HG03280 (cell line): ENCODE data around the gene WDR77.
A peak's percentile ranks its signal among the peaks of the same experiment; 100 is the strongest.

Source experiments
- ATAC-seq: cut with Tn5 transposase; IDR thresholded peaks from one replicate; pipeline ENCODE4 v1.9.1; 2021; ENCODE audit warnings: mild to moderate bottlenecking, moderate library complexity; ENCODE audit not compliant: unreplicated experiment

WDR77 gene

GRCh38 chr1:111470596-111470995 lies 21.5 kb upstream of the WDR77 start:
- ATAC-seq, result no peak

- ATAC-seq, result no peak
Measured at GRCh38 chr1:111469539-111469938, 20.5 kb upstream of the WDR77 start.

DNA sequence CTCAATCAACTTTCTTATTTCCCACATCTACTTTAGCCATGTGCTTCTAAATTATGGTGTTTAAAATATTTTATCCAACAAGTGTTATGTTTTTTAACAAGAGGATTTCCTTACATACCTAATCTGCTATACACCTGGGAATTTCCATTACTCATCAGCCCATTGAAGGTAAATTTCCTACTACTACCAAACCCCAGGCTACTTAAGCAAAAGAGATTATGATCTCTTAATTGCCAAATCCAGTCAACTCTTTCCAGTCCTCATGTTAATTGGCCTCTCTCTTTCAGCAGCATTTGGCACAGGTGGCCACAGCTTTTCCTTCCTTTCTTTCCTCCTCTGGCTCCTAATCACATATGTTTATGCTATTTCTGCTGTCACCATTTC lies 19.7 kb upstream of the WDR77 start:
- no peak for ATAC-seq

GRCh38 chr1:111467865-111468716 lies 19.0 kb upstream of the WDR77 start:
- no peak for ATAC-seq

GRCh38 chr1:111466480-111466879 lies 17.4 kb upstream of the WDR77 start:
- ATAC-seq, result no peak

DNA sequence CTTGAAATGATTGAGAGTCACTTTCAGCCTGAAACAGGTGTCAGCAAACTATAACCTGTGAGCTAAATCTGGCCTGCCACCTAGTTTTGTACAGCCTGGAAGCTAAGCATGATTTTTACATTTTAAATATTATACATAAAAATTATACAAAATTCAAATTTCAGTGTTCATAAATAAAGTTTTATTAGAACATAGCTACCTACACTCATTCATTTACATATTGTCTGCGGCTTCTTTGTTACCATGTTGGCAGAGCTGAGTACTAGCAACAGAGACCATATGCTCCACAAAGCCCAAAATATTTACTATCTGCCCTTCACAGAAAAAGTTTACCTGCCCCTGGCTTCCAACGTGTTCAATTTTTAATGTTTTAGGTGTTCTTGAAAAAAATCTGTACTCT lies 16.7 kb upstream of the WDR77 start:
- no peak for ATAC-seq

DNA sequence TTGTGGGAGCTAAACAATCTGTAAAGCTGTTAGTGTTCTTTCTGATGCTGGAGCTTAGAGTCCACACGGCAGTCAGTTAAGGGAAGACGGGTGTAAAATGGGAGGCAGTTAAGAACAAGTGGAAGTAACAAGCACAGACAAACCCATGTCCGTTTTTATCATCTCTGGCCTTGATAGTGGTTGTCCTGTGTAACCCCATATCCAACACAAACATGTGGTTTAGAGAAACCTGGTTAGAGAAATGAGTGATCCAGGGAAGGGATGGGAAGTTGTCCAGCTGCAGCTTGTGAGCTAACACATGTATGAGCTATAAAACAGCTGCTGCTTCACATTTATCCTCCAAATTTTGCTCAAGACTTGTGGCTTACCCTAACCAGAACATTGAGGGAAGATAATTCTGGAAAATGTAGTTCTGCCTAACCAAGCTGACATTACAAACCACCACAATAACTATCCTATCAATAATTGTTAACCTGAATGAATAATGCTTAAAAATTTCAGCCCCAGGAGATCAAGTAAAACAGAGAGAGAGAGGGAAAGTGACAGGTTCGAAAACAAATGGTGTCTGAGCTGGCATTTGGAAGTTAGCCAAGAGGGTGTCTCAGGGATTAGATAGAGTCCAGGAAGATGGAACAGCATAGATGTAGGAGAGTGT lies 14.1 kb upstream of the WDR77 start:
- no peak for ATAC-seq

DNA sequence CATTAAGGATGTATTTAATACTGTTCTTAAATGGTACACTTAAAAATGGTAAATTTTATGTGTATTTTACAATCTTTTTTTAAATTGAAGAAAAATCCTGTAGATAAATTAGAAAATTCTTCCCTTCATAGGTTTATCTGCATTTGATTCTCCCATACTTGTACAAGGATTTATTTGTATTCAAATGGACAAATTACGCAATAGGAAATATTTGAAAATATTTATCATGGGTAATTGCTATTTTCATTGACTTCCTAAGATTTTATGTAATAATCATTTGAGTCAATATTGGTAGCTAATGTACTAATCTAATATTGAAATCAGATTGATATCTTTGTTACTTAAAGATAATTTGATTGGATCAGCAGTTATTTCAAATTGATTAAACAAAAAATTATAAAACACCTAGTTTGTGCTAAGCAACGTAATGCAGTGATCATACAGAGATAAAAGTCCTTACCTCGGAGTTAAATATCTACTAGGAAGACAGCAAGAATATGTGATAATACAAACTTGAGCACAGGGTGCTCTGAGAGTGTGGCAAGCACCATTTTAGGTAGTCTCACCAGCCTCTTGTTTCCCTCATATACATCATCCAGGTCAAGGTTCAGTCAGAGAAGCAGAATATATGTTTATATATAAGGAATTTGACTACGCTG lies 13.4 kb upstream of the WDR77 start:
- no peak for ATAC-seq

DNA sequence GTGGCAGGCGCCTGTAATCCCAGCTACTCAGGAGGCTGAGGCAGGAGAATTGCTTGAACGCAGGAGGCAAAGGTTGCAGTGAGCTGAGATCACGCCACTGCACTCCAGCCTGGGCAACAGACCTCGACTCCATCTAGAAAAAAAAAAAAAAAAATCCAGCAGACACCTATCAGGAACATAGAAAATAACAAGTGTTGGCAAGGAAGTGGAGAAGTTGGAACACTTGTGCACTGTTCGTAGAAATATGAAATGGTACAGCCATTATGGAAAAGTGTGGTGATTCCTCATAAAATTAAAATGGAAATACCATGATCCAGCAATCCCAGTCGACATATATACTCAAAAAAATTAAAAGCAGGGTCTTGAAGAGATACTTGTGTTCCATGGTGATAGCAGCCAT lies 12.7 kb upstream of the WDR77 start:
- no peak for ATAC-seq

DNA sequence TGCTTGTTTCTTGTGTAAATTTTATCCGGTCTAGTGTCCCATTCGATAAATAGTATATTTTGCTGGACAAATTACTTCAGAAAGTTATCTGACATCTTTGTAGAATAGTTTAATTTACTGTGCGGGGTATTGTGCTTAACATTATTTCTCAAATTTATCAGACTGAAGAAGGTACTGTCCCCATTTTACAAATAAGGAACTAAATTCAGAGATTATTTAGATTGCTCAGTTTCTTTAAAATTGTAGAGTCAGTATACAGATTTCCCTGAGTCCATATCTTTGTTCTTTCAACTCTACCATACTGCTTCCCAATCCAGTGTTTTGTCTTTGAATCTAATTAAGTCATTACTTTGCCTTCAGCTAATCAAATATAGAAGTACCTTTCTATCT lies 6.6 kb upstream of the WDR77 start:
- no peak for ATAC-seq

DNA sequence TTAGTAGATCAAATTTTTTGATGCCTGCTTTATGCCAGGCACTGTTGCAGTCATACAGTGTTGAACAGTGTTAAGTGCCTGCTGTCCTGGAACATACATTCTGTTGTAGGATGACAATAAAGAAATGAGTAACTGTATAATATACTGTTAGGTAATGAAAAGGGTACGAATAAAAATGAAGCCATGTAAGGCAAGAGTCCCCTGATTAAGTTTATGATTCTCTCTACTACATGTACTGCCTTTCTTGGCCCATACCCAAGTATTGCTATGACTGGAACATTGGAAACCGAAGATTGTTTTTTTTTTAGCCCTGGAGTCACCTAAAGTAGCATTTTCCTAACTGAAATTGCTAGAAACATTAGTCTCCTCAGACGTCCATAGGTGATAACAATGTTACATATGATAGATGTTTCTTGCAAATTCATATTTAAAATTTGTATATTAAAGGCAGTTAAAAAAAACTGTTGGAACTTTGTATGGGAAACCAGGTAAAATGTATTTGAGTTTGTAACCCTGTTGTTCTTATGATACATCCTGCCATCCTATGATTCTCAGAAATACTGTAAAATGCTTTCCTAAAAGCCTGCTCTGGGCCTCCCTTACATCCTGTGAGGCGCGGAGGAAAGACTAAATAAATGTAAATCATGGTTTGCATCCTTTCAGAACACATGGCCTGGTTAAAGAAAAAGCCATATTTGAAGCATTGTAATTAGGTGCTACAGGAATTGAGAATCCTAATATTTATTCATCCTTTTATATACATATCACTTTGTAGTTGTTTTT lies 6.0 kb upstream of the WDR77 start:
- ATAC-seq, result no peak

DNA sequence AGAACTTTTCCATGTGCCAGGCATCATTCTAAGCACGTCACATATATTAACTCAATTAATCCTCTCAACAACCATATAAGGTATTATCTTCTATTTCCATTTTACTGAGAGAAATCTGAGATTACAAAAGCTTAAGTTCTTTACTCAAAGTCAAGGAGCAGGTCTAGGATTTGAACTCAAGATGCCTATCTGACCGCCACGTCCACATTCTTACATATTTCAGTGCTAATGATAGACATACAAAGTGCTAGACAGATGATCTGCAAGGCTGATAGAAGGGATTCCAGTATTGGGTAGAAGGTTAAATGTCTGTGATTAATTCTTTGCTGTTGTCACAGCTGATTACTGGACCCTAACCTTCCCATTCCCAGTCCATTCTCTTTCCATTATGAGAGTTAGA lies 4.7 kb upstream of the WDR77 start:
- no peak for ATAC-seq

GRCh38 chr1:111452581-111452980 lies 3.5 kb upstream of the WDR77 start:
- no peak for ATAC-seq

DNA sequence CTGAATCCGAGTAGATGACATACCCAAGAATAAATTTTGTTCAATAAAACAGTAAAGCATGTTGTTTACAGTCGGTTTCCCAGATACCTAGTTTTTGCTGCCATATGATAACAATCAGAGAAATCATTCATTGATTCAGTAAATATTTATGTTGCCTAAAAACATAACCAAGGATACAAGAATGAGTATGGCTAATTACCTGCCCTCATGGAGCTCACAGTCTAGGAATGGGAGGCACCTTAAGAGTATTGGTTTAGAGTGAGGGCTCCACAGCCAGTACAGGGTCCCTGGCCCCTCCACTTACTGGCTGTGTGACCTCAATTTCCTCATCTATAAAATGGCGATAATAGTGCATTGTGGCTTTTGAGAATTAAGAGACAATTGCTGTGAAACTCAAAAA lies 1.1 kb upstream of the WDR77 start:
- no peak for ATAC-seq

GRCh38 chr1:111449703-111450017 lies 604 bp upstream of the WDR77 start:
- no peak for ATAC-seq

DNA sequence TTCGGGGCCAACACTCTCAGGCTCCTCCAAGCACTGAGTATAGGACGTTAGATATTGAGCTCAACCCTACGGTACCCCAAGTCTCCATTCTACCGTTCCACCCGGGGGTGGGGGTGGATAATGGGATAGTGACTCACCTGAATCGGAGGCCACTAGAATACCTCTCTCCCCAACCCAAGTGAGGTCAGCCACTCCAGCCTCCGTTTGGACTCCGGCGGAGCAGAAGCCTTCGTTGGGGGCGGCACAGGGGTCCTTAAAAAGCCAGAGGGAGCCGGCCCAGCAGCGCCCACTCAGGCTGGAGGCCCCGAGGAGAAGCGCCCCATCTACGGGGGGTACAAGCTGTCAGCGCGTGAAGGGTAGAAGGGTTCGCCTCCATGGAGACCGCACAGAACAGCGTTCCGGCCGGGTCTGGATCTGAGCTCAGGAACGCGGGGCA lies 556 bp downstream of the WDR77 start:
- ATAC-seq, result peak; percentile 23

GRCh38 chr1:111446967-111447892 lies 1.8 kb downstream of the WDR77 start:
- no peak for ATAC-seq

- ATAC-seq, result no peak
Measured at GRCh38 chr1:111446546-111446945, 2.5 kb downstream of the WDR77 start.

- no peak for ATAC-seq
Measured at GRCh38 chr1:111444031-111444430, 5.0 kb downstream of the WDR77 start.

DNA sequence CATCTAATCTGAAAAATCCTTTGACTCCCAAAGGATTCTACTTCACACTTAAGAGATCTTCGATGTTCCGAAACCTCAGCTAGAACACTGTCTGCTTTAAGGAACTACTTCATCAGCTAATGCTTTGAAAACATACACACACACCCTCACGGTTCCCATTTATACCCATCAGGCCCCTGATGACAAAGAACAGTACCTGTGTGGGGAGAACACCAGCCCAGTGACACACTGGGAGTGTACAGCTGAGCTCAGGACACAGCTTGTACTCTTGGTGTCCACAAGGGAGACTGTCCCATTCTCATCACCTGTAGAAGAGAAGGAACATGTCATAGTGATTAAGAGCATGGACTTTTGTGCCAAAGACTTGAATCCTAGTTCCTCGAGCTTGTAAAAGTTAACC lies 6.6 kb downstream of the WDR77 start:
- ATAC-seq, result no peak
